Measurements from ENCODE around the gene BPNT1. TPM values are rescaled to one million over a fixed set of nuclear protein-coding genes. Genes with fewer than 3 reads are reported as not detected.
A peak's percentile ranks its signal among the peaks of the same experiment; 100 is the strongest.

The BPNT1 gene
- total and polyA plus RNA-seq, 2 experiments from 2014 or later: 12.2 to 25.1 TPM

GRCh38 chr1:220127076-220127475 lies 37.5 kb upstream of the BPNT1 start:
- Histone ChIP-seq H3K9ac (no peak overlapping the region), H3F3A (ENCODE audit: insufficient read depth) (peaks cover 6% of the 10 kb centered on the region; the same call in 1 of the 2 replicates), H3K9me2 (ENCODE audit: insufficient read depth) (no peaks in the 10 kb centered on the region), H3K4me1 (ENCODE audit: insufficient read depth) (peaks cover 12% of the 10 kb centered on the region), H2AFZ (no peak overlapping the region), H3K9me3 (ENCODE audit: low read depth) (no peaks in the 10 kb centered on the region), H3K4me3 (no peak overlapping the region), H3K4me2 (ENCODE audit: unreplicated experiment) (no peak overlapping the region), H3K79me2 (ENCODE audit: insufficient read depth) (peaks cover 6% of the 10 kb centered on the region; the same call in 1 of the 2 replicates), H4K20me1 (ENCODE audit: insufficient read depth) (no peaks in the 10 kb centered on the region), H3K36me3 (ENCODE audit: low read depth) (peaks cover 24% of the 10 kb centered on the region), H3K27me3 (replicated peaks; ENCODE audit: insufficient read depth) (no peaks in the 10 kb centered on the region), H3K27ac (no peak overlapping the region)
- TF ChIP-seq EZH2 (IDR thresholded peaks at IDR 0.05; ENCODE audit: insufficient read depth, poor library complexity, severe bottlenecking) (no peak), EZH2phosphoT487 (IDR thresholded peaks at IDR 0.05; ENCODE audit: insufficient read depth, low read depth) (no peak)
- 86% methylated on average over 3 of the region's 3 CpGs for WGBS, 2 experiments (ENCODE audit: low coverage in 1 of 2, low lambda C conversion rate in 2 of 2, missing lambda C conversion rate in 2 of 2)
- in situ Hi-C loops (cut with MboI): no loop called here
- no peak for DNase-seq

GRCh38 chr1:220124542-220124941 lies 35.0 kb upstream of the BPNT1 start:
- Histone ChIP-seq H3K9me3 (ENCODE audit: low read depth) (no peaks in the 10 kb centered on the region), H4K20me1 (ENCODE audit: insufficient read depth) (no peaks in the 10 kb centered on the region), H3K27ac (peak overlapping the region; percentile 51), H2AFZ (peak overlapping the region; percentile 56), H3K27me3 (replicated peaks; ENCODE audit: insufficient read depth) (no peaks in the 10 kb centered on the region), H3K4me2 (ENCODE audit: unreplicated experiment) (no peak overlapping the region), H3K4me3 (no peak overlapping the region), H3K4me1 (ENCODE audit: insufficient read depth) (peaks cover 12% of the 10 kb centered on the region), H3K9ac (0 out of 2 replicates have a peak overlapping the region, but pooled peaks have one; percentile 19), H3F3A (ENCODE audit: insufficient read depth) (peaks cover 6% of the 10 kb centered on the region; the same call in 1 of the 2 replicates), H3K79me2 (ENCODE audit: insufficient read depth) (peaks cover 6% of the 10 kb centered on the region; the same call in 1 of the 2 replicates), H3K36me3 (ENCODE audit: low read depth) (peaks cover 26% of the 10 kb centered on the region), H3K9me2 (ENCODE audit: insufficient read depth) (no peaks in the 10 kb centered on the region)
- in situ Hi-C loops (cut with MboI): no loop called here
- peak; percentile 39 for DNase-seq
- no peak for TF ChIP-seq EZH2phosphoT487 (IDR thresholded peaks at IDR 0.05; ENCODE audit: insufficient read depth, low read depth)
- TF ChIP-seq EZH2 (IDR thresholded peaks at IDR 0.05; ENCODE audit: insufficient read depth, poor library complexity, severe bottlenecking): no peak
- WGBS, 2 experiments (ENCODE audit: low coverage in 1 of 2, low lambda C conversion rate in 2 of 2, missing lambda C conversion rate in 2 of 2): 0 to 4% methylated on average over 1 of the region's 1 CpG

- TF ChIP-seq EZH2phosphoT487 (IDR thresholded peaks at IDR 0.05; ENCODE audit: insufficient read depth, low read depth) (no peak), EZH2 (IDR thresholded peaks at IDR 0.05; ENCODE audit: insufficient read depth, poor library complexity, severe bottlenecking) (no peak)
- Histone ChIP-seq H4K20me1 (ENCODE audit: insufficient read depth) (no peaks in the 10 kb centered on the region), H3K79me2 (ENCODE audit: insufficient read depth) (peaks cover 6% of the 10 kb centered on the region; the same call in 1 of the 2 replicates), H3F3A (ENCODE audit: insufficient read depth) (peaks cover 6% of the 10 kb centered on the region; the same call in 1 of the 2 replicates), H3K4me2 (ENCODE audit: unreplicated experiment) (no peak overlapping the region), H3K36me3 (ENCODE audit: low read depth) (peaks cover 26% of the 10 kb centered on the region), H3K27me3 (replicated peaks; ENCODE audit: insufficient read depth) (no peaks in the 10 kb centered on the region), H2AFZ (no peak overlapping the region), H3K4me3 (no peak overlapping the region), H3K9me3 (ENCODE audit: low read depth) (no peaks in the 10 kb centered on the region), H3K9ac (no peak overlapping the region), H3K9me2 (ENCODE audit: insufficient read depth) (no peaks in the 10 kb centered on the region), H3K4me1 (ENCODE audit: insufficient read depth) (peaks cover 12% of the 10 kb centered on the region), H3K27ac (peak overlapping the region; percentile 51; the same call in 1 of the 2 replicates)
- in situ Hi-C loops (cut with MboI): no loop called here
- DNase-seq: peak; percentile 17
These were observed 34.3 kb upstream of the BPNT1 start for GRCh38 chr1:220123889-220124288.

- no peak overlapping the region for H3K4me2 ChIP-seq (ENCODE audit: unreplicated experiment)
- no peaks in the 10 kb centered on the region for H3K9me3 ChIP-seq (ENCODE audit: low read depth)
- no peaks in the 10 kb centered on the region for H3K9me2 ChIP-seq (ENCODE audit: insufficient read depth)
- TF ChIP-seq EZH2phosphoT487 (IDR thresholded peaks at IDR 0.05; ENCODE audit: insufficient read depth, low read depth) (no peak), EZH2 (IDR thresholded peaks at IDR 0.05; ENCODE audit: insufficient read depth, poor library complexity, severe bottlenecking) (no peak)
- no peaks in the 10 kb centered on the region for H4K20me1 ChIP-seq (ENCODE audit: insufficient read depth)
- H3K27me3 ChIP-seq (replicated peaks; ENCODE audit: insufficient read depth): no peaks in the 10 kb centered on the region
- H3F3A ChIP-seq (ENCODE audit: insufficient read depth): peaks cover 6% of the 10 kb centered on the region; the same call in 1 of the 2 replicates
- in situ Hi-C loops (cut with MboI): no loop called here
- peaks cover 6% of the 10 kb centered on the region; the same call in 1 of the 2 replicates for H3K79me2 ChIP-seq (ENCODE audit: insufficient read depth)
- H3K36me3 ChIP-seq (ENCODE audit: low read depth): peaks cover 22% of the 10 kb centered on the region
- DNase-seq: no peak
- H2AFZ ChIP-seq: no peak overlapping the region
- peaks cover 12% of the 10 kb centered on the region for H3K4me1 ChIP-seq (ENCODE audit: insufficient read depth)
- H3K27ac ChIP-seq: no peak overlapping the region
- H3K9ac ChIP-seq: no peak overlapping the region
- H3K4me3 ChIP-seq: no peak overlapping the region
These were observed 33.5 kb upstream of the BPNT1 start for GRCh38 chr1:220123066-220123465.

Data from GM23248 (cell line).